WTC11 (cell line): ENCODE measurements around the gene CORO7.

Source experiments
- IRF2 ChIP-seq: sonication (generic); formaldehyde crosslinking; IDR thresholded peaks from 2 replicates; pipeline ENCODE4 v1.8.0; 2022; ENCODE audit warnings: low read depth, missing genetic modification reagents, borderline replicate concordance
- KAT7 ChIP-seq: sonication (generic); formaldehyde crosslinking; IDR thresholded peaks from 2 replicates; pipeline ENCODE4 v1.8.1; 2023; ENCODE audit warnings: missing genetic modification reagents, mild to moderate bottlenecking, borderline replicate concordance
- NR3C1 ChIP-seq: sonication (generic); formaldehyde crosslinking; conservative IDR thresholded peaks from 2 replicates; pipeline ENCODE4 v1.8.1; 2023; ENCODE audit warnings: low read depth, mild to moderate bottlenecking, missing genetic modification reagents
- ZNF317 ChIP-seq: sonication (generic); formaldehyde crosslinking; IDR thresholded peaks from 2 replicates; pipeline ENCODE4 v1.8.1; 2023; ENCODE audit warnings: low read depth, mild to moderate bottlenecking, moderate library complexity, missing genetic modification reagents, borderline replicate concordance
- TF ChIP-seq, protein P1 (sequence below): sonication (generic); formaldehyde crosslinking; IDR thresholded peaks from 2 replicates; pipeline ENCODE4 v1.8.0; 2022; ENCODE audit warnings: mild to moderate bottlenecking, missing genetic modification reagents
- TF ChIP-seq, protein P2 (sequence below): fragments of 200-600 bp; IDR thresholded peaks from 2 replicates; pipeline ENCODE4 v1.8.0; 2022; ENCODE audit warnings: antibody characterized with exemption
- TF ChIP-seq, protein P3 (sequence below): sonication (generic); formaldehyde crosslinking; conservative IDR thresholded peaks from 2 replicates; pipeline ENCODE4 v1.8.1; 2022; ENCODE audit warnings: mild to moderate bottlenecking, missing genetic modification reagents
- TF ChIP-seq, protein P4 (sequence below): sonication (generic); formaldehyde crosslinking; IDR thresholded peaks from 2 replicates; pipeline ENCODE4 v1.8.0; 2022; ENCODE audit warnings: mild to moderate bottlenecking, missing genetic modification reagents
- TF ChIP-seq, protein P5 (sequence below): sonication (generic); formaldehyde crosslinking; IDR thresholded peaks from 2 replicates; pipeline ENCODE4 v1.8.0; 2022; ENCODE audit warnings: mild to moderate bottlenecking, missing genetic modification reagents

DNA sequence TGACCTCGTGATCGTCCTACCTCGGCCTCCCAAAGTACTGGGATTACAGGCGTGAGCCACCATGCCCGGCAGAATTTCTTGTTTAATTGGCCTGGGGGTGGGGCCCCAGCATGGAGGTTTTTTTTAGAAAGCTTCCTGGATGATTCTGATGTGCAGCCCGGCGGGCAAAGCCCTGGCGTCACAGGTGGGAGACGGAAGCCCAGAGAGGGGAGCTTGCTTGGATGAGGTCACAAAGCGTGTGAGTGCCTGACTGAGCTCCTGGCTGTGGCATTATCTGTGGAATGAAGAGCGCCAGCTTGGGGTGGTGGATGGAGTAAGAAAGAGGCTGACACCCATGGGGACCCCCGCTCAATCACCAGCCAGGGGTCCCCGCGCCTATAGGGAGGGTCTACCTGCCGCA is 40.7 kb downstream of the CORO7 start:
- TF ChIP-seq, protein P1, sequence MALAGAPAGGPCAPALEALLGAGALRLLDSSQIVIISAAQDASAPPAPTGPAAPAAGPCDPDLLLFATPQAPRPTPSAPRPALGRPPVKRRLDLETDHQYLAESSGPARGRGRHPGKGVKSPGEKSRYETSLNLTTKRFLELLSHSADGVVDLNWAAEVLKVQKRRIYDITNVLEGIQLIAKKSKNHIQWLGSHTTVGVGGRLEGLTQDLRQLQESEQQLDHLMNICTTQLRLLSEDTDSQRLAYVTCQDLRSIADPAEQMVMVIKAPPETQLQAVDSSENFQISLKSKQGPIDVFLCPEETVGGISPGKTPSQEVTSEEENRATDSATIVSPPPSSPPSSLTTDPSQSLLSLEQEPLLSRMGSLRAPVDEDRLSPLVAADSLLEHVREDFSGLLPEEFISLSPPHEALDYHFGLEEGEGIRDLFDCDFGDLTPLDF (CRISPR knock-in tag) = no peak
- TF ChIP-seq, protein P2, sequence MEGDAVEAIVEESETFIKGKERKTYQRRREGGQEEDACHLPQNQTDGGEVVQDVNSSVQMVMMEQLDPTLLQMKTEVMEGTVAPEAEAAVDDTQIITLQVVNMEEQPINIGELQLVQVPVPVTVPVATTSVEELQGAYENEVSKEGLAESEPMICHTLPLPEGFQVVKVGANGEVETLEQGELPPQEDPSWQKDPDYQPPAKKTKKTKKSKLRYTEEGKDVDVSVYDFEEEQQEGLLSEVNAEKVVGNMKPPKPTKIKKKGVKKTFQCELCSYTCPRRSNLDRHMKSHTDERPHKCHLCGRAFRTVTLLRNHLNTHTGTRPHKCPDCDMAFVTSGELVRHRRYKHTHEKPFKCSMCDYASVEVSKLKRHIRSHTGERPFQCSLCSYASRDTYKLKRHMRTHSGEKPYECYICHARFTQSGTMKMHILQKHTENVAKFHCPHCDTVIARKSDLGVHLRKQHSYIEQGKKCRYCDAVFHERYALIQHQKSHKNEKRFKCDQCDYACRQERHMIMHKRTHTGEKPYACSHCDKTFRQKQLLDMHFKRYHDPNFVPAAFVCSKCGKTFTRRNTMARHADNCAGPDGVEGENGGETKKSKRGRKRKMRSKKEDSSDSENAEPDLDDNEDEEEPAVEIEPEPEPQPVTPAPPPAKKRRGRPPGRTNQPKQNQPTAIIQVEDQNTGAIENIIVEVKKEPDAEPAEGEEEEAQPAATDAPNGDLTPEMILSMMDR = no peak
- TF ChIP-seq, protein P3, sequence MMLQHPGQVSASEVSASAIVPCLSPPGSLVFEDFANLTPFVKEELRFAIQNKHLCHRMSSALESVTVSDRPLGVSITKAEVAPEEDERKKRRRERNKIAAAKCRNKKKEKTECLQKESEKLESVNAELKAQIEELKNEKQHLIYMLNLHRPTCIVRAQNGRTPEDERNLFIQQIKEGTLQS = no peak
- TF ChIP-seq NR3C1 (CRISPR knock-in tag) (no peak), IRF2 (CRISPR knock-in tag) (no peak), ZNF317 (CRISPR knock-in tag) (no peak), KAT7 (CRISPR knock-in tag) (no peak)
- TF ChIP-seq, protein P4, sequence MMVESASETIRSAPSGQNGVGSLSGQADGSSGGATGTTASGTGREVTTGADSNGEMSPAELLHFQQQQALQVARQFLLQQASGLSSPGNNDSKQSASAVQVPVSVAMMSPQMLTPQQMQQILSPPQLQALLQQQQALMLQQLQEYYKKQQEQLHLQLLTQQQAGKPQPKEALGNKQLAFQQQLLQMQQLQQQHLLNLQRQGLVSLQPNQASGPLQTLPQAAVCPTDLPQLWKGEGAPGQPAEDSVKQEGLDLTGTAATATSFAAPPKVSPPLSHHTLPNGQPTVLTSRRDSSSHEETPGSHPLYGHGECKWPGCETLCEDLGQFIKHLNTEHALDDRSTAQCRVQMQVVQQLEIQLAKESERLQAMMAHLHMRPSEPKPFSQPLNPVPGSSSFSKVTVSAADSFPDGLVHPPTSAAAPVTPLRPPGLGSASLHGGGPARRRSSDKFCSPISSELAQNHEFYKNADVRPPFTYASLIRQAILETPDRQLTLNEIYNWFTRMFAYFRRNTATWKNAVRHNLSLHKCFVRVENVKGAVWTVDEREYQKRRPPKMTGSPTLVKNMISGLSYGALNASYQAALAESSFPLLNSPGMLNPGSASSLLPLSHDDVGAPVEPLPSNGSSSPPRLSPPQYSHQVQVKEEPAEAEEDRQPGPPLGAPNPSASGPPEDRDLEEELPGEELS (CRISPR knock-in tag) = no peak
- TF ChIP-seq, protein P5, sequence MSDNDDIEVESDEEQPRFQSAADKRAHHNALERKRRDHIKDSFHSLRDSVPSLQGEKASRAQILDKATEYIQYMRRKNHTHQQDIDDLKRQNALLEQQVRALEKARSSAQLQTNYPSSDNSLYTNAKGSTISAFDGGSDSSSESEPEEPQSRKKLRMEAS (CRISPR knock-in tag) = no peak
